GM19328 (cell line): ENCODE measurements around the gene ZNF189.

Source experiments
- ATAC-seq: cut with Tn5 transposase; IDR thresholded peaks from one replicate; pipeline ENCODE4 v1.9.1; 2021; ENCODE audit warnings: mild to moderate bottlenecking, moderate library complexity; ENCODE audit not compliant: unreplicated experiment

Gene ZNF189

GRCh38 chr9:101417977-101418376 is 19.3 kb downstream of the ZNF189 start:
- ATAC-seq, result no peak

DNA sequence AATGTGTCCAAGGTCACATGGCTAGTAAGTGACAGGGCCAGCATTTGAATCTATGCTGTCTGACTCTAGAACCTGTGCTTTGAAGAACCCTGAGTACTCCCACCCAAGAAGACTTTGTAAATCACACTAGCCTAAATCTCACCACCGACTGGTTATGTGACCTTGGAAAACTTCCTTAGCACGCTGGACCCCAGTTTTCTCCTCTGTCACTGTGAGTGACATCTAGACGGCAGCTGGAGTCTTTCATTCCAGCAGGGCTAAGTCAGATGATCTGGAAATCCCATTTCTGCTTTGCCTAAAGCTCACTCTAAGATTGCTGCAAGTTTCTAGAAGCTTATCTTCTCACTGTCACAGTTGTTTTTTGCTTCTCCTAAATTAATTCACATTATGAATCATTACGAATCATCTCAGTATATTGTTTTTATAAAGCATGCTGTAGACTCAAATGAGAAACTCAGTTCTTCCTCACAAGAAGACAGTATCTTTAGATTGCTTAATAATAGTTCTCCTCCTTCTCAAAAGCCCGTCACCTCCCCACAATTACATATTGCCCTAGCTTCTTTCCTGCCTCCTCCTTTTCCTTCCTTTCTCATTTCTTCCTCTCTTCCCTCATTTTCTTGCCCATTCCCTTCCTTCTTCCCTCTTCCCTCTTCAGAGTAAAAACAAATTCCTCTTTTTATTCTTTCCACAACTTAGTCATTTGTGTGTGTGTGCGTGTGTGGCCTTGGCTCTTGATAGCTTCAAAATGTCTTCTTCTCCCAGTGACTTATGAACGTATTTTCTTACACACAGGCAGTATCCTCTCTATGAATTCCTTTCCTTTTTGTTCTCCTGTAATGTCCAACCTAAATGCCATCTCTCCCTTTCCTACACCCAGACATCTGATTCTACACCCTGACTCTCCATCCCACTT is 20.1 kb downstream of the ZNF189 start:
- no peak for ATAC-seq

- no peak for ATAC-seq
Observed at GRCh38 chr9:101419863-101420262, 21.2 kb downstream of the ZNF189 start.

- ATAC-seq, result no peak
Observed at GRCh38 chr9:101421653-101422065, 23.0 kb downstream of the ZNF189 start.

DNA sequence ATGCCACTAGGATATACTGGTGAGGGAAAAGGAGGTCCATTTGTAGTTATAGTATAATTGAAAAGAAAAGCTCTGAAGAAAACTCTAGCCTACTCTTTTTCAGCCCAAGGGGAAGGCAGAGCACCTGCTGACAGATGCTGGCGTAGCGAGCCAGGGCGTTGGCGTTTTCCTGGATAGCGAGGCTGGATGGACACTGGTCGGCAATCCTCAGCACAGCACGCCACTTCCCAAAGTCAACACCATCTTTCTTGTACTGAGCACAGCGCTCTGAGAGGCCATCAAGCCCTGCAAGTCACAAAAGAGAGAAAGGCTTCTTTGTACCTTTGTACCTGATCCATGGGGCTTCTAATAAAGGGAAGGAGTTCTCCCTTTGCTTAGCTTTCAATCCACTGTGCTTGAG is 28.7 kb downstream of the ZNF189 start:
- no peak for ATAC-seq

DNA sequence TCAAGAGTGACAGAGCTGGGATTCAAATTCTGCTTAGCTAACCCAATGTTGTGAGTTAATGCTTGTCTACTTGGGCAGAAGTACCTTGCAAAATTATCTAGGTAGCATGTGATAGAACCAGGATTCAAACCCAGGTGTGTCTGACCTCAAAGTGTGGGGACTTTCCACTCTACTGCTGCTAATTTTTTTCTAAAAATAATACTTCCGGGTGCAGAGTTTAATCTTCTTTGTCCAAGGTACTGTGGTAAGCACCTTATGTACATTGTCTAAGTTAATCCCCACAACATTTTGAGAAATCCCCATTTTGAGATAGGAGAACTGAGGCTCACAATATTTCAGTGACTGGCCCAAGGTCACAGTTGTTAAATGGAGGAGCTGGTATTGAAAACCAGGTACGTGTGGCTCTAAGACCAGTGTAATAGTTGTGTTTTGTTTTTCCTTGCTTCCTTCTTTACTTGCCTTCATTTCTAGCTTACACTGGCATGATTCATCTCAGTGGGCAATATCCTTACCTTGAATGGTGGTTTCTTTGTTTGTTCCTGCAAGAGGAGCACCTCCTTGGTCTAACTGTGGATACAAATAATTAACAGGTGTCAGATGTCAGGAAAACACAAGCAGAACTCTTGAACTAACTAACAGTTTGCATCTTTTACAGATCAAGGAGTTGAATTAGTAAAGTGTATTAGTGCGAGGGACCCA is 29.5 kb downstream of the ZNF189 start:
- ATAC-seq, result peak; percentile 71

DNA sequence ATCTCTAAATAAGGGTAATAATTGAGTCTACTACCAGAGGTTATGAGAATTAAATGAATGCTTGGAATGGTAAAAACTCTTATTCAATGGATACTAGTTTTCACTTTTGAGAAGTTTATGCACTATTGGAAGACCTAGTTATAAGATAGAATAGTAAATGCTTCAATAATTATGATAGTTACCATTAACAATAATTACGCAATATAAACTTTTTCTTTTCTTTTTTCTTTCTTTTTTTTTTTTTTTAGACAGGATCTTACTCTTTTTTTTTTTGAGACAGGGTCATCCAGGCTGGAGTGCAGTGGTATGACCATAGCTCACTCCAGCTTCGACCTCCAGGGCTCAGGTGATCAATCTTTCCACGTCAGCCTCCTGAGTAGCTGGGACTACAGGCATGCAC is 30.3 kb downstream of the ZNF189 start:
- ATAC-seq, result no peak

DNA sequence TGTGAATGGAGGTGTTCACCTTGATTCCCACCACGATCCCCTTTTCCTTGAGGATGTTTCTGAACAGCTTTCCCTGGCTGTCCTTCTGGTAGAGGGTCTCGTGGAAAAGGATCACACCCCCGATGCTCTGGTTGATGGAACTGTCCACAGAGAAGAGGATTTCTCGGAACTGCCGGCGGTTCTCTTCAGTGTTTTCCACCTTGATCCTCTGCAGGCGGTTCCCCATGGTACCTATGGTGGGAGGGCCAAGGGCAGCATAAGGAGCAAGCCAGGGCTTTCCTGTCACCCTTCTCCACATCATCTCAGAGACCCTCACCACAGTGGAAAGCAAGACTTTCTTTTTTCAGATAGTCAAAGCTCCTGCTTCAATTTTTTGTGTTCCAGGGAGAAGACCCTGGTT is 31.1 kb downstream of the ZNF189 start:
- no peak for ATAC-seq

- no peak for ATAC-seq
Observed at GRCh38 chr9:101432171-101432570, 33.5 kb downstream of the ZNF189 start.

DNA sequence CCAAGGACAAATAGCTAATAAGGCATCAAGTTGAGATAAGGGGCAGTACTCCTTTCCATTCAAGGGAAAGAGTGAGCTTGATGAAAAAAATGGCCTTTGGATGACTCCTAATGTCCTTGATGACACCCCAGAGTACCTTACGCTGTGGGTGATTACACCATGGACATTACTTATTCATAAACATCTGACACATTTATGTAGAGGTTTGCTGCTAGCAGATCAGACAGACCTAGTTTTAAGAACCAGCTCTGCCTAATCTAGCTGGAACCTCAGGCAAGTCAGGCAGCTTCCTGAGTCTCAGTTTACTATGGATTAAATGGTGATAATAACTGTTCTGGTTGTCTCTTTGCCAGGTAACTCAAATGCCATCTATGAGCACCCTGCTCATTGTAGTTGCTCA is 34.1 kb downstream of the ZNF189 start:
- ATAC-seq, result no peak

- ATAC-seq, result no peak
Observed at GRCh38 chr9:101433229-101433628, 34.6 kb downstream of the ZNF189 start.

GRCh38 chr9:101434998-101435397 is 36.3 kb downstream of the ZNF189 start:
- ATAC-seq, result no peak

- no peak for ATAC-seq
Observed at GRCh38 chr9:101435601-101436079, 37.0 kb downstream of the ZNF189 start, which contains the start of gene ALDOB. Gene ALDOB (minus strand): TSS chr9:101435774. CDS start chr9:101430887, 4,887 bp downstream.

- ATAC-seq, result no peak
Observed at GRCh38 chr9:101437806-101438232, 39.2 kb downstream of the ZNF189 start.

DNA sequence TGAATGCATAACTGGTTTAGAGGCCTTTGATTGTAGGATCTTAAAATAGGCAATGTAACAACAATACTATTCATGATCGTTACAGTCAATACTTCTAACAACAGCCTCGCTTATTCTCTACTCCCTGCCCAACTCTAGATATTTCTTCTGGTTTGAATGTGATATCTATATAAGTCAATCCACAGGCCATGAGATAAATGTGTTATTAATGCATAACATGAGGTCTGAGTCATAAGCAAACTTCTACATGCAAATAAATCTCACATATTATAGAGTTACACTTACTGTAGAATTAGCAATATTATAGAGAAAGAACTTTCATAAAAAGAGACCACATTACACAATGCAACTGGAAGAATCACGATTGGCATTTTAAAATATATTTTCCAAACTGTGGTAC is 39.9 kb downstream of the ZNF189 start:
- ATAC-seq, result no peak

DNA sequence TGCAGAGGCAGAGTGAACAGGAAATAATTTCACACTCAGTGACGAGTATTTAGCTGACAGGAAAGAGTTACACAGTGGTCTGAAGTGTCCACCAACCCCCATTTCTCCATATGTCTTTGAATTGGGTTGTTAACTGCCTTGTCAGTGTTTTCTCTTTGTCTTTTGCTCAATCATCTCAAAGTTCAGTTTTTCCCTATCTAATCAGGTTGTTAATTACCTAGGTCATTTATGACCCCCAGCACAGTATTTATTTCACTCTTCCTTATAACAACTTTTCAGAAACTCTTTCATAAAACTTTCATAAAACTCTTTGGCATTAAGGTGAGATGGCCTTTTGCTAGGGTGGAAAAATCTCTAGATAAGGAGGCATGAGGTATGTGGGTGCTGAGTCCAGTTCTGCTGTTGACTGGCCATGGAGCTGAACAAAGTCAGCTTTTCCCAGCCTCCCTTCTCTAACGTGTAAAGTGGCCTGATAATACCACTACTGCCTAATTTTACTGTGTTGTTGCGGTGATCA is 42.1 kb downstream of the ZNF189 start:
- ATAC-seq, result no peak

- ATAC-seq, result no peak
Observed at GRCh38 chr9:101442318-101442717, 43.7 kb downstream of the ZNF189 start.

DNA sequence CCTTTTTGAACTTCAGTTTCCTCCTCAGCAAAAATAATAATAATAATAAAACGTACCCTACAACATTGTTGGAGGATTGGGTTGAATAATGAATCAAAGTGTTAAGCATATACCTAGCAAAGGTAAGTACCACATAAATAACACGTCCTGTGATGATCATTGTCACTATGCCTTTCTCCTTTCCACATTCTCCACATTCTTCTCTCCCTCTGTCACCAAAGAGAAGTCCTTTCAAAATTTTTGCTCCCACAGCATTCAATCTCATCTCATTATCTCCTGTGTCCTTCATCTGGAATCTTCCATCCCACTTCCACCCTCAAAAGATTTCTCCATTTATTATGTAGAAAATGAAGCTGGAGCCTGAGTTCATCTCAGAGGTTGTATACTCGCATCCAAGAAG is 44.1 kb downstream of the ZNF189 start:
- no peak for ATAC-seq

- no peak for ATAC-seq
Observed at GRCh38 chr9:101443364-101443771, 44.7 kb downstream of the ZNF189 start.

GRCh38 chr9:101445353-101446029 is 46.8 kb downstream of the ZNF189 start:
- ATAC-seq, result no peak

DNA sequence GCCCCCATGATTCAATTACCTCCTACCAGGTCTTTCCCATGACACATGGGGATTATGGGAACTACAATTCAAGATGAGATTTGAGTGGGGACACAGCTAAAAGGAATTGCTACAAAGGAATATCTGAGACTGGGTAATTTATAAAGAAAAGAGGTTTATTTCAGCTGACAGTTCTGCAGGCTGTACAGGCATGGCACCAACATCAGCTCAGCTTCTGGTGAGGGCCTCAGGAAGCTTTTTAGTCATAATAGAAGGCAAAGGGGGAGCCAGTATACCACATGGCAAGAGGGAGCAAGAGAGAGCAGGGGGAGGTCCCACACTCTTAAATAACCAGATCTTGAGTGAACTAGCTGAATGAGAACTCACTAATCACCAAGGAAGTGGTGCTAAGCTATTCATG is 48.1 kb downstream of the ZNF189 start:
- no peak for ATAC-seq
